Activated T-helper 2 cell treated with anti-CD3 and anti-CD28 coated beads, Interferon-gamma antibody, Interleukin-2, Interleukin-4, amounts not matched to agents 10 μg/mL and 5 μg/mL and 100 μg/mL, durations not matched to agents 14 hours and 24 hours and 36 hours (primary cell): ENCODE results near the gene SELENOO. TPM values are rescaled to one million over a fixed set of nuclear protein-coding genes. Genes with fewer than 3 reads are reported as not detected.
"Not testable (repeated sequence)": the region's sequence is repeated elsewhere in the genome, so short reads cannot be mapped to it uniquely, and the experiment has no call there.

ENCODE experiments used
- DNase-seq: peaks from one replicate; pipeline ENCODE4 v3.0.0; 2021; ENCODE audit warnings: low spot score
- H3K27ac Mint-ChIP-seq: one replicate; pipeline ENCODE4 v1.8.0; 2021; ENCODE audit warnings: mixed read lengths
- H3K27me3 Mint-ChIP-seq: one replicate; pipeline ENCODE4 v1.8.0; 2021; ENCODE audit warnings: low read depth, mixed read lengths
- H3K36me3 Mint-ChIP-seq: one replicate; pipeline ENCODE4 v1.8.0; 2021; ENCODE audit warnings: low read depth, mixed read lengths
- H3K4me1 Mint-ChIP-seq: one replicate; pipeline ENCODE4 v1.8.0; 2021; ENCODE audit warnings: low read depth, mixed read lengths
- H3K4me3 Mint-ChIP-seq: one replicate; pipeline ENCODE4 v1.8.0; 2021; ENCODE audit warnings: low read depth, mild to moderate bottlenecking, moderate library complexity, mixed read lengths
- H3K9me3 Mint-ChIP-seq: one replicate; pipeline ENCODE4 v1.8.0; 2021; ENCODE audit warnings: mixed read lengths
- intact Hi-C: fragments of 100-400 bp; cut with micrococcal nuclease; formaldehyde crosslinking; loops from one replicate; pipeline ENCODE4 v1.15.1; 2023
- total RNA-seq: library from RNA; stranded (reverse); gene quantifications from 2 replicates; pipeline ENCODE4 v1.2.3, GENCODE V29; 2022

SELENOO gene
- total RNA-seq, 1 donor from 2014 or later, result 26.3 TPM

- H3K36me3 Mint-ChIP-seq, result no peaks in the 10 kb centered on the region
These were observed 32.9 kb upstream of the SELENOO start for GRCh38 chr22:50167689-50168489.

GRCh38 chr22:50168490-50169180, 32.2 kb upstream of the SELENOO start:
- Mint-ChIP-seq H3K27me3 (peaks cover 27% of the 10 kb centered on the region), H3K4me1 (peaks cover 12% of the 10 kb centered on the region), H3K4me3 (peak overlapping the region; percentile 74), H3K27ac (peak overlapping the region; percentile 43)
- DNase-seq, H3K9me3 Mint-ChIP-seq, H3K36me3 Mint-ChIP-seq, intact Hi-C loops: not testable (repeated sequence)

More at GRCh38 chr22:50167689-50168489, 32.9 kb upstream of the SELENOO start:
- Mint-ChIP-seq H3K4me3 (peak overlapping the region; percentile 74), H3K4me1 (peaks cover 12% of the 10 kb centered on the region), H3K27ac (no peak overlapping the region), H3K27me3 (peaks cover 27% of the 10 kb centered on the region), H3K9me3 (no peaks in the 10 kb centered on the region)
- intact Hi-C loops, result no loop called here
- no peak for DNase-seq

GRCh38 chr22:50169181-50169759, 31.5 kb upstream of the SELENOO start:
- Mint-ChIP-seq H3K27me3 (peaks cover 26% of the 10 kb centered on the region), H3K9me3 (no peaks in the 10 kb centered on the region), H3K36me3 (no peaks in the 10 kb centered on the region), H3K4me1 (peaks cover 12% of the 10 kb centered on the region), H3K4me3 (peak overlapping the region; percentile 74), H3K27ac (no peak overlapping the region)
- DNase-seq, result no peak
- intact Hi-C loops, result no loop called here

- peak; percentile 37 for DNase-seq
- Mint-ChIP-seq H3K9me3 (no peaks in the 10 kb centered on the region), H3K4me3 (peak overlapping the region; percentile 67), H3K27me3 (peaks cover 26% of the 10 kb centered on the region), H3K27ac (no peak overlapping the region), H3K4me1 (peaks cover 12% of the 10 kb centered on the region), H3K36me3 (no peaks in the 10 kb centered on the region)
- intact Hi-C loops, result no loop called here
These were observed 31.0 kb upstream of the SELENOO start for GRCh38 chr22:50169774-50170341.

- intact Hi-C loops, result no loop called here
- Mint-ChIP-seq H3K27me3 (peaks cover 26% of the 10 kb centered on the region), H3K4me1 (peaks cover 12% of the 10 kb centered on the region), H3K36me3 (no peaks in the 10 kb centered on the region), H3K27ac (peak within 1 kb of the TSS; percentile 33), H3K4me3 (peak within 1 kb of the TSS; percentile 67), H3K9me3 (no peaks in the 10 kb centered on the region)
- DNase-seq, result no peak
These were observed 30.1 kb upstream of the SELENOO start, which contains the start of gene PANX2 for GRCh38 chr22:50170453-50171318. Gene PANX2 (plus strand): TSS chr22:50170731. CDS start chr22:50170731, 0 bp downstream.

- intact Hi-C loops, result no loop called here
- Mint-ChIP-seq H3K36me3 (no peaks in the 10 kb centered on the region), H3K9me3 (no peaks in the 10 kb centered on the region), H3K27ac (peak overlapping the region; percentile 33), H3K27me3 (peaks cover 26% of the 10 kb centered on the region), H3K4me3 (peak overlapping the region; percentile 66), H3K4me1 (peaks cover 12% of the 10 kb centered on the region)
- no peak for DNase-seq
These were observed 29.4 kb upstream of the SELENOO start for GRCh38 chr22:50171319-50171964.

- no peaks in the 10 kb centered on the region for H3K36me3 Mint-ChIP-seq
- intact Hi-C loops, result no loop called here
- H3K27me3 Mint-ChIP-seq, result peaks cover 26% of the 10 kb centered on the region
- no peaks in the 10 kb centered on the region for H3K9me3 Mint-ChIP-seq
- no peak overlapping the region for H3K27ac Mint-ChIP-seq
- no peak for DNase-seq
- H3K4me3 Mint-ChIP-seq, result peak overlapping the region; percentile 55
- peaks cover 12% of the 10 kb centered on the region for H3K4me1 Mint-ChIP-seq
These were observed 28.8 kb upstream of the SELENOO start for GRCh38 chr22:50171965-50172421.

- H3K27ac Mint-ChIP-seq, result no peak overlapping the region
- H3K4me1 Mint-ChIP-seq, result peaks cover 9% of the 10 kb centered on the region
- H3K4me3 Mint-ChIP-seq, result no peak overlapping the region
- H3K9me3 Mint-ChIP-seq, result no peaks in the 10 kb centered on the region
- H3K27me3 Mint-ChIP-seq, result peaks cover 17% of the 10 kb centered on the region
- no peaks in the 10 kb centered on the region for H3K36me3 Mint-ChIP-seq
- intact Hi-C loops, result no loop called here
- no peak for DNase-seq
These were observed 27.4 kb upstream of the SELENOO start for GRCh38 chr22:50173311-50173982.

GRCh38 chr22:50173983-50174355, 26.8 kb upstream of the SELENOO start:
- intact Hi-C loops, result no loop called here
- peaks cover 4% of the 10 kb centered on the region for H3K4me1 Mint-ChIP-seq
- H3K27me3 Mint-ChIP-seq, result peaks cover 11% of the 10 kb centered on the region
- no peak for DNase-seq
- no peak overlapping the region for H3K4me3 Mint-ChIP-seq
- no peak overlapping the region for H3K27ac Mint-ChIP-seq
- H3K36me3 Mint-ChIP-seq, result no peaks in the 10 kb centered on the region
- H3K9me3 Mint-ChIP-seq, result no peaks in the 10 kb centered on the region

GRCh38 chr22:50174382-50175190, 26.2 kb upstream of the SELENOO start:
- intact Hi-C loops, result no loop called here
- Mint-ChIP-seq H3K27ac (no peak overlapping the region), H3K36me3 (no peaks in the 10 kb centered on the region), H3K9me3 (no peaks in the 10 kb centered on the region), H3K4me3 (no peak overlapping the region), H3K27me3 (peaks cover 8% of the 10 kb centered on the region), H3K4me1 (no peaks in the 10 kb centered on the region)
- DNase-seq, result no peak

GRCh38 chr22:50175191-50175461, 25.7 kb upstream of the SELENOO start:
- Mint-ChIP-seq H3K4me3 (no peak overlapping the region), H3K4me1 (no peaks in the 10 kb centered on the region), H3K36me3 (no peaks in the 10 kb centered on the region), H3K27me3 (peaks cover 8% of the 10 kb centered on the region), H3K27ac (no peak overlapping the region), H3K9me3 (no peaks in the 10 kb centered on the region)
- DNase-seq, result no peak
- intact Hi-C loops, result no loop called here
